Bladder microvascular endothelial cell (primary cell): ENCODE measurements around the gene SMIM41. TPM values are rescaled to one million over a fixed set of nuclear protein-coding genes. Genes with fewer than 3 reads are reported as not detected.

ENCODE experiments used
- total RNA-seq: library from RNA; depleted of rRNA; stranded (reverse); fragments of >200 nt; gene quantifications from 2 replicates; pipeline ENCODE4 v1.2.3, GENCODE V29; 2014

Gene SMIM41
- under 0.01 and 0.13 TPM in 2 replicates for total RNA-seq

GRCh38 chr12:52079576-52080402, at the start of gene SMIM41:
TSS of gene SMIM41 (plus strand) at chr12:52079704. CDS start at chr12:52079780, 76 bp downstream.

GRCh38 chr12:52050758-52051541, 28.6 kb upstream of the SMIM41 start, which contains the start of gene NR4A1:
TSS of gene NR4A1 (plus strand) at chr12:52051442. CDS start at chr12:52054329, 2,887 bp downstream.

GRCh38 chr12:52069327-52070184, 9.9 kb upstream of the SMIM41 start, which contains the start of gene ATG101:
TSS of gene ATG101 (plus strand) at chr12:52069978. CDS start at chr12:52073651, 3,673 bp downstream.

Other genes with a start within 250 kb of the SMIM41 start
- 0.16 and 0.31 TPM in 2 replicates for gene FIGNL2, start 231.0 kb upstream of the SMIM41 start, total RNA-seq
- gene ANKRD33, start 191.6 kb upstream of the SMIM41 start, total RNA-seq = 0.16 TPM in 1 of 2 replicates, not detected in the other
- 413 and 443 TPM in 2 replicates for gene ACVRL1, start 172.2 kb upstream of the SMIM41 start, total RNA-seq
- 8.1 and 18.4 TPM in 2 replicates for gene ACVR1B, start 128.0 kb upstream of the SMIM41 start, total RNA-seq
- gene TAMALIN, start 72.8 kb upstream of the SMIM41 start, total RNA-seq = 32.1 and 46.0 TPM in 2 replicates
- gene NR4A1, start 28.3 kb upstream of the SMIM41 start, total RNA-seq = 0.49 and 0.94 TPM in 2 replicates
- gene ATG101, start 9.7 kb upstream of the SMIM41 start, total RNA-seq = 70.1 and 82.4 TPM in 2 replicates
- 0.16 and 1.0 TPM in 2 replicates for gene KRT80, start 112.3 kb downstream of the SMIM41 start, total RNA-seq
- gene KRT7, start 153.5 kb downstream of the SMIM41 start, total RNA-seq = 55.5 and 66.4 TPM in 2 replicates
- gene KRT86, start 194.9 kb downstream of the SMIM41 start, total RNA-seq = 0.16 TPM in 1 of 2 replicates, not detected in the other
- gene KRT81, start 211.8 kb downstream of the SMIM41 start, total RNA-seq = not detected in 2 replicates
- not detected in 2 replicates for gene KRT83, start 241.7 kb downstream of the SMIM41 start, total RNA-seq